T-helper 2 cell treated with Interferon-gamma antibody and Interleukin-4, amounts not matched to agents 100 ng/mL and 5 ng/mL, for 36 hours (primary cell): ENCODE data around the gene TRIM17. TPM values are rescaled to one million over a fixed set of nuclear protein-coding genes. Genes with fewer than 3 reads are reported as not detected.

Experiments used
- intact Hi-C: fragments of 100-400 bp; cut with micrococcal nuclease; formaldehyde crosslinking; loops from one replicate; pipeline ENCODE4 v1.15.1; 2023
- total RNA-seq: library from RNA; stranded (reverse); gene quantifications from 2 replicates; pipeline ENCODE4 v1.2.3, GENCODE V29; 2022

Gene TRIM17
- total RNA-seq, 1 donor from 2014 or later: 2.5 TPM

DNA sequence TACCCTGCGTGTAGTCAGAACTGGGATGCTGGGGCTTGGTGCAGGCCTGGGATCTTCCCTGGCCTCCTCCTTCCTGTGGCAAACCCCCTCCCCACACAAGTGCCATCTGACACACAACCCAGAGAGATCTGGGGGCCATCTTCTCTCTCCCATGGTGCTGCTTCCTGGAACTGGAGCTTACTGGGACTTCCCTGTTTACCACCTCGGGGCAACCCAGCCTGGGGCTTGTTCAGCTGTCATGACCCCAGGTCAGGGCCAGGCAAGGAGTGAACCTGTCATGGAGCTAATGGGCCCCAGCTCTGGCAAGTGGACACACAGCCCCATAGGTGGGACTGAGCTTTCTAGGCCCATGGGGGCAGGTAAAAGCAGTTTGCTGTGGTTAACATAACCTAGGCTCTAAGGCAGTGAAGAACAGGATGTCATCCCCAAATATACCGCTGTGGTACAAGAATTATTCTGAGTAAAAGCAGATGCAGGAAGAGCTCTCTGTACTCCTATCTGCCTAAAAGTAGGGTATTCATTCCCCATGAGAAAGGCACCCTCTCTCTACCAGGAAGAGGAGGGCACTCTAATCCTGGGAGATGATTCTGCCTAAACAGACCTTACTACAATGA lies 12.4 kb downstream of the TRIM17 start:
- intact Hi-C loops: no loop called here

DNA sequence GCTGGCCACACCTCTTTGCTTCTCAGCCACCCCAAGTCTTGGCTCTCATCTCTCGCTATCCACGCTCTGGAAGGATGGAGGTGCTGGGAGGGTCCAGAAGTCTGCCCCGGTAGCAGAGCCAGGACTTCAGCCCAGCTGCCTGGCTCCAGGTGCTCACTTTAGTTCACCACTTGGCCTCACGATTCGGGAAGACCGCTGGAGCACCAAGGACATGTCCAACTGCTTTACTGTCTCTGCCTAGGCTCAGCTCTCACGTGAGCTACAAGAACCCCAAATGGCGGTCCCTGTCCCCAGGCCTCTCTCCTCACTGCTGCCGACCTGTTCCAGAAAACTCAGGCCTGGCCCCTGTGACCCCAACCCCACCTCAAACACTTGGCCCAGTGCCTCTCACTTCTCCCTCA lies 13.4 kb downstream of the TRIM17 start:
- intact Hi-C loops: no loop called here

DNA sequence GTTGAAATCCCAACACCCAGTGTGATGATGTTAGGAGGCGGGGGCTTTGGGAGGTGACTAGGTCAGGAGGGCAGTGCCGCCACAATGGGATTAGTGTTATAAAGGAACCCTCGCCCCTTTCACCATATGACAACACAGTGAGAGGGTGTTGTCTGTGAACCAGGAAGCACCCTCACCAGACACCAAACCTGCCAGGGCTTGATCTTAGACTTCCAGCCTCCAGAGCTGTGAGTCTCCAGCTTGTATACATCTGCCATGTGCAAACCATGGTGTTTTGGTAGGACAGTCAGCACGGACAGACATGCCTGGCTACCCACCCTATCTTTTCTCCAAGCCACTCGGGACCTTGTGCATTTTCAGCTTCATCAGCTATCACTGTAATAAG lies 14.0 kb downstream of the TRIM17 start:
- intact Hi-C loops: no loop called here

GRCh38 chr1:228401782-228402640 lies 14.7 kb downstream of the TRIM17 start:
- intact Hi-C loops: no loop called here

DNA sequence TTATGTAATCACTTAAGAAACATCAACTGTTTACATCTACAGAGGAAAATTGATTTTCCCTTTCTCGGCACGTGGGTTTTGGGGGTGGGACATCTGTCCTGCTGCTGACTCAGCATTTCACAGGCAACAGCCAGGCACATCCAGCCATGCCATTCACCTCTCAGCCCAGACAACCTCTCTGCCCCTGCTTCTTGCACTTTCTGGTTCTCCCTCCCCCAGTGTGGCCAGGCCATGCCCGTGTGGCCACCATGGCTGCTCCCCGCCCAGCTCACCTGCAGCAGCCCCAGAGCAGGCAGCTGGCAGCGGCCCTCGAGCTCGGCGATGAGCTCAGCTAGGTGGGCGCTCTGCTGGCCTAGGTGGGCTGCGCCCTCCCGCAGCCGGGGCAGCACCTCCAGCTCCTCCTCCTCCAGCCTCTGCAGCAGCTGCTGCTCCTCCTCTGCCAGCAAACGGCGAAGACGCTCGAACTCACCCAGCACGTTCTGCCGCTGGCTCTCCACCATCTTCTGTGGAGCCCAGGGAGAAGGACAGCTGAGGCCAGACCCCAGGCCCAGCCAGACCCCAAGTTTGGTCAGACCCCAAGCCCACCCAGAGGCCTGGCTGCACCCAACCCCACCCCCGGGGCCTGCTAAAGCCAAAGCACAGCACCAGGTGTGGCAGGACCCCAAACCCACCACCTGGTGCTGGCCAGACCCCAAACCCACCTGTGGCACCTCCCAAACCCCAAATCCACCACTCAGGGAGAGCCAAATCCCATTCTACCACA lies 15.8 kb downstream of the TRIM17 start:
- intact Hi-C loops: no loop called here

GRCh38 chr1:228400237-228400651 lies 16.4 kb downstream of the TRIM17 start:
- intact Hi-C loops: no loop called here

DNA sequence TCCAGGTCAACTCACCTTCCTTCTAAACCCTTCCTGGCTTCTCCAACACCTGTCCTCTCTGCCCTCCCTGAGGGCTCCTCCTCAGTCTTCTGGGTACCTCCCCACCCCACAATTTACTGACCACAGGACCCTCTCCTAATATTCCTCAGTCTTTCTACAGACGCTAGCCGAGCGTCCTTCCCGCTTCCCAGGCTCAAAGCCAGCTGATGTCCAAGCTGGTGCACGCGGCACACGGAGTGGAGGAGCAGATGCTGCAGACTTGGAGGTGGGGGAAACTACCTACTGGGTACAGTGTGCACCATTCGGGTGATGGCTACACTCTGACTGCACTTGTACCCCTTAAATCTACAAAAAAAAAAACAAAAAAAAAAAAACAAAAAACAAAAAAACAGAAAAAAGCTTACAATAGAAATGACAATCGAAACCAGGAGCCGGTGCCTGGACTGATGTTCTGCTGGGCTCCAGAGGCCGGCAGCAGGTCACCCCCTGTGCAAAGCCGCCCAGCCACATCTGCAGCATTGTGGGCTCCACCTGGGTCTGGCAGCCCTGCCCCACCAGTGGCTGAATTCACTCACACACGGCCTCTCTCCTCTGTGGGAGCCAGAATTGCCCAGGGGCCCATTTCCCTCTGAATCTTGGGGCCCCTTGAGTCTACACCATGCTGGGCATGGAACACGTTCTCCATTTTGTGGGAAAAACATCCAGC lies 17.0 kb downstream of the TRIM17 start:
- intact Hi-C loops: no loop called here

DNA sequence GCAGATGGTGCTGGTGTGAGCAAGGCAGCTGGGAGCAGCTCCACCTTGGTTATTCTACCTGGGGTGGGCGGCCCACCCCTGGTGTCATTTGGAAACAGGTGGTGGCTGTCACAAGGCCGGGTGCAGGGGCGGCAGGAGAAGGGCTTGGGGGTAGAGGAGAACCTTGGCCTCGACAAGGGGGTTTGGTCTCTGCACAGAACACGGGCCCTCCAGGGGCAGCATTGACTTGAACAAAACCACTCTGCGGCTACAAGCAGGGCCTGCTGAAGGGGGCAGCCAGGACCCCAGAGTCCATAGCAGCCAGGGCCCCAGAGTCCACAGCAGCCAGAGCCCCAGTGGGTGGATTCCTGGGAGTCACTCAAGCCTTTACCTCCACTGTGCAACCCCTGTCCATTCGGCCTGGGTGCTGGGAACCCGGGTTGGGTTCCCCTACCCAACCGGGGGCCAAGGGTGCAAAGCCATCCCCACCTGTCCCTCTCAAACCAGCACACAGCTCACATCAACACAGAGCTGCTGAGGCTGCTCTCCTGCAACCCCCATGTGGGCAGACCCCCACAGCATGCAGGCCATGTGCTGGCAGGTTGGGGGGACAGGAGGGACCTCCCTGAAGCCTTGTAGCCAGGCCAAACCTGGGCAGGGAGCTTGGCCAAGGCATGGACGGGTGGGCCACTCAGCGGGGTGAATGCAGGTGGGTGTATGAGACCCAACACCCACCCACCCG lies 17.8 kb downstream of the TRIM17 start:
- intact Hi-C loops: no loop called here

DNA sequence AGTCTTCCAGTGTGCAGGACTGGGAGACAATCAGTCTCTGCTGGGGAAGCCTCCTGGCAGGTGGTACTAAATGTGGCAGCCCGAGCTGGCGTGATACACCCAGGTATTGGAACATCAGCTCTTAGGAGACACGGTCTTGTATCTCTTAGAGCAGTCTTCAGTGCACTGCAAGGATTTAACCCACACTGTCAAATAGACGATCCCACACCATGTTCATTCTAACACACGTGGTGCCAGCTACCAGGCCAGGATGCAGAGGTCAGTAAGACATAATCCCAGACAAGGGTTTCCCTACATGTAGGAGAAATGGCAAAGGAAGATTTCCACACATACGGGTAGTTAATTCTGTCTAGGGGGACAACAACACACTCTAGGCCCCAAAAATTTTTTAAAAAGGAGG lies 18.7 kb downstream of the TRIM17 start:
- intact Hi-C loops: no loop called here

GRCh38 chr1:228396770-228397662 lies 19.6 kb downstream of the TRIM17 start:
- intact Hi-C loops: no loop called here

DNA sequence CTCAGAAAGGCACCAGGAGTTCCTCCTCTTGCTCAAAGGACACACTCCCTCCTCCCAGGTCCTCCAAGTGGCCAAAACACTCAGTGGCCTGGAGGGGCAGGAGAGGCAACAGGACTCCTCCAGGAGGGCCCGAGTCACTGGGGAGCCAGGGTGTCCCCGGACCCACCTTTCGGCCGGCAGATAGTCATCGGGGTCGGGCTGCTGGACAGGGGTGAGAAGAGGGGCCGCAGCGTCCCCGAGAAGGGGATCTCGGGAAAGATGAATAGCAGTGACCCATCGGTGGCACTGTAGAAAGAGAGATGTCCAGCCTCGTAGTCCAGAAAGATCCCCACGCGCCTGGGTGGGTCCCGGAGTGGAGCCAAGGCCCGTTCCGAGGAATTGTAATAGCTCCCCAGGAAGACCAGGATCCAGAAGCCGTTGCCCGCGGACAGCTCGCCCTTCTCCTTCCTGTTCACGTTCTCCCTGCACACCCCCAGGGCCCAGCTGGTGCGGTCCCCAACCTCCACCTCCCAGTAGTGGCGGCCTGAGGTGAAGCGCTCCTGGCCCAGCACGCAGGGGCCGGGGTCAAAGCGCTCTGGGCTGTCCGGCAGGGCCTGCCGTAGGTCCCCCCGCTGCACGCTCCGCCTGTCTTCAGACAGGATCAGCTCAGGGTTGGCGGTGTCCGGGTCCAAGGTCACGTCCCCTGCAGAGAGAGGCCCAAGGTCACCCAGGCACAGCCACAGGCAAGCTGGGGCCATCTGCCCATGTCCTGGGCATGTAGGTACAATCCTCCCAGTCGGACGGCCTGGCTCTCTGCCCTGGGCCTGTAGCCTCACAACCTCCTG lies 21.9 kb downstream of the TRIM17 start:
- intact Hi-C loops: no loop called here

DNA sequence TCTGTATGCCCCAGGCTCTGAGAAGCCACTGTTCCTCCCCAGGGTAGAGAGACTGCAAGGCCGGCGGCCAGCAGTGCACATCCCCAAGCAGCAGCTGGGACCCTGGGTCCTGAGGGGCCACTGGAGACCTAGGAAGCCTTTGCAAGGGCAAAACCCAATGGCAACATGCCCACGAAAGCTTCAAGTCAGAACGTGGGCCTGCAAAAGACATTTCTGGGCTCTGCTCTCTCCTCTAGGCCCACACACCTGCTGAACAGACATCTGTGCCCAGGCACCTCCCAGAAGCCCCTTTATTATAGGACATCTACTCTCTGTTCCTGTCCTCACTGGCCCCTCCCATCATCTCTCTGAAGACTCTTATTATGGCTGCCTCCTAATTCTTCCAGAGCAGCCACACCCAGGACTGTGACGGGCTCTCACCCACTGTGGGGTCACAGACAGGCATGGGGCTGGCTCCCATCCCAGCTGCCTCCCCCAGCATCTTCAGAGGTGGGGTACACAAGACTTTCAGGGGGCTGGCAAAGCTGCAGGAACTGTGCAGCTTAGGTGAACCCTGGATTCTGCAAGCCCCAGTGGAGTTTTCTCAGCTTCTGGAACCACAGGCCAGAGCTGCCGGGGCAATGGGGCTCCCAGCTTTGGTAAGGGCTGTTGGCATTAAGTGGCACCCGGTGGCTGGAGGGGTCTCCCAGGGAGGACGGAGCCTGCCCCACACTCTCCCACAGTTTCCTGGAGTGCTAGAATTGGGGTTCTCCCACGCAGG lies 22.7 kb downstream of the TRIM17 start:
- intact Hi-C loops: no loop called here

DNA sequence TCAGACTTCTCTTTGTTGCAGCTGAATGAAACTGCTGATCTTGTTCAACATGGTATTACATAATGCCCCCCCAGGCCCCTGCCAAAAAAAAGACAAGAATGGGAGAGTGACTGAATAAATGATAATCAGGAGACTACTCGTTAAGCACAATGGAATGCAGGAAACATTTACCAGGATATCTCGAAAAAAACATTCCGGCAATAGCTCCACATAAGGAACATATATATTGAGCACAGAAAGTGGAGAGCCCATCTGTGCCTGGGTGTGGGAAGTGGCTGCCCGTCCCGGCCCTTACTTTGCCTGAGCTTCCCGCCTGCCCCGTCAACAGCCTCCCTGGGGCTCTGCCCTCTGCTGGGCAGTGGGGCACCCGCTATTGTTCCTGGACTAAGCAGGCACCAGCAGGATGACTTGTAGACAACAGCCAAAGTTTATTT lies 23.4 kb downstream of the TRIM17 start:
- intact Hi-C loops: no loop called here

- intact Hi-C loops: no loop called here
These were observed 24.3 kb downstream of the TRIM17 start for GRCh38 chr1:228392111-228392936.

DNA sequence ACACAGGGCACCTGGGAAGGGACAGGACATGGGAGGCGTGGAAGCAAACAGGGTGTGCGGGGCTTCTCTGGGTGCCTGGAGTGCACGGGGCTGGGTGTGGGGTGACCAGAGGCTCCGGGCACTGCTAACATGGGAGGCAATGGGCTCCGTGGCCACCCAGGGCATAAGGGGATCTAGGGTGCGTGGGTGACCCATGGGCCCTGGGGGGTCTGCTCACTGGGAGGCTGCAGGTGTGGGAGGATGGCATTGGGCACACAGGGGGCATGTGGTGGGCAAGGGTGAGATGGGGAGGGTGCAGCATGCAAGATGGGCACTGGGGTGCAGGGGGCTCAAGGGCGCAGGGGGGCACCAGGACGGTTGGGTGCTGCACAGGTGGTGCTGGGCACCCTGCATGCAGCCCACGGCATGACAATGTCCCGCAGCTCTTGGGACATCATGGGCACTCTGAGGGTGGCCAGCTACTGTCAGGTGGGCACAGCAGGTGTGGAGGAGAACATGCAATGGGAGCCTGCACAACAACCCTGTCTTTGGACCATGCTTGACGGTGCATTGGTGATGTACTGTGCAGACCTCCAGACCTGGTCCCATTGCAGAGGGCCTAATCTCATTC lies 25.1 kb downstream of the TRIM17 start:
- intact Hi-C loops: no loop called here

GRCh38 chr1:228390649-228391048 lies 26.0 kb downstream of the TRIM17 start:
- intact Hi-C loops: no loop called here

DNA sequence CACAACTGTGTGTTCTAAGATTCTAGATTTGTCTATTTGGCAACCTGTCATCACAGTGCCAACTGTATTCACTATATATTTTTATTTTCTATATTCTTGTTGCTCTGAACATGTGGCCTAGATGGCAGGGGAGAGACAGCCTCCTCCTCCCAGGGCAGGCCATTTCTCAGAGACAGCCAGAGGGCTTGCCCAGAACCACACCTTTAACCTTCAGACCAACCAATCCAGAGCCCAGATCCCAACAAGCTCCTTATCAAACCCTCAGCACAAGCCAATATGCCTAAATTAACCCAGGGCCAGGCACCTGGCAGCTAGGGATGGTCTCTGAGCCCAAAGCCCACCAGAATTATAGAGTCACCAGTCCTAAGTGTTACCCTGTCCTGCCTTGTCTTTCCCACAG lies 29.3 kb downstream of the TRIM17 start:
- intact Hi-C loops: no loop called here
